Measurements from ENCODE around the gene HEXA.

The HEXA gene

GRCh38 chr15:72334842-72335241 lies 41.0 kb downstream of the HEXA start:
- H3K36me3 Mint-ChIP-seq (ENCODE audit: low read depth), result peaks cover 16% of the 10 kb centered on the region
- H3K27me3 Mint-ChIP-seq (ENCODE audit: low read depth, poor library complexity), result no peaks in the 10 kb centered on the region
- no peaks in the 10 kb centered on the region for H3K9me3 Mint-ChIP-seq
- no peak for DNase-seq
- peaks cover 2% of the 10 kb centered on the region for H3K4me1 Mint-ChIP-seq
- H3K27ac Mint-ChIP-seq, result no peak overlapping the region
- H3K4me3 Mint-ChIP-seq, result no peak overlapping the region
- no peak for TF ChIP-seq CTCF (IDR thresholded peaks at IDR 0.05)

- H3K27ac Mint-ChIP-seq, result no peak overlapping the region
- TF ChIP-seq CTCF (IDR thresholded peaks at IDR 0.05), result no peak
- H3K4me3 Mint-ChIP-seq, result no peak overlapping the region
- no peak for DNase-seq
- H3K27me3 Mint-ChIP-seq (ENCODE audit: low read depth, poor library complexity), result no peaks in the 10 kb centered on the region
- no peaks in the 10 kb centered on the region for H3K4me1 Mint-ChIP-seq
- H3K9me3 Mint-ChIP-seq, result no peaks in the 10 kb centered on the region
- peaks cover 36% of the 10 kb centered on the region for H3K36me3 Mint-ChIP-seq (ENCODE audit: low read depth)
These were observed 44.8 kb downstream of the HEXA start for GRCh38 chr15:72331021-72331420.

- Mint-ChIP-seq H3K36me3 (ENCODE audit: low read depth) (peaks cover 41% of the 10 kb centered on the region), H3K9me3 (peaks cover 15% of the 10 kb centered on the region), H3K4me3 (no peak overlapping the region), H3K27me3 (ENCODE audit: low read depth, poor library complexity) (peaks cover 20% of the 10 kb centered on the region), H3K27ac (no peak overlapping the region), H3K4me1 (peaks cover 16% of the 10 kb centered on the region)
- no peak for TF ChIP-seq CTCF (IDR thresholded peaks at IDR 0.05)
- DNase-seq, result no peak
These were observed 52.1 kb downstream of the HEXA start for GRCh38 chr15:72323752-72324151.

DNA sequence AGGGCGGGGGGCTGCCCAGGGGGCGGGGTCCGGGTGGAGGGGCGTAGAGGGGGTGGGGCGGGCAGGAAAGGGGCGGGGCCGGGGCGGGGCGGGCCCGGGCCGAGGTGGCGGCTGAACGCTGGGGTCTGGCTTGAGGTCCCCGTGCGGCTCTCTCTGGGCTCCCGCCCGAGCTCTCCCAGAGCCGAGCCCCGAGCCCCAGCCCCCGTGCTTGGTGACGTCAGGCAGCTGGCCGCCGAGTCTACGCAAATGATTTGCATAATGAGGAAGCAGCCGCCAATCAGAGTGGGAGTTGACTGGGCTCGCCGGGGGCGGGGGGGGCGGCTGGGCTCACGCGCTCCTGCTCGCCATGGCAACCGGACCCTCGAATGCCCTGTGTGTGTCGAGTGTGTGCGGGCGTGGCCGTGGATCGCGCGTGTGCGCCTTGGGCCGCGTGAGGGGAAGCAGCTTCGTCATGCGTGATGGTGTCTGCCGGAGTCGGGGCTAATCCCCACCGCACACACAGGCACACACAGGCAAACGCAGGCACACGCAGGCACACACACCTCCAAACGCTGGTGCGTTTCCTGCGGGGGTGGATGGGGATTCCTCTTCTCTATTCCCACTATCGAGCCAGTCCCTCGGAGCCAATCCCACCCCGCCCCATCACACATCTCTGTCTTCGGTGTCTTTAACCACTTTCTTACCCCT lies 55.7 kb downstream of the HEXA start, which contains the start of gene CELF6:
TSS of gene CELF6 (minus strand) at position 173 of the 687 bp plus-strand sequence. CDS start 283 bp downstream, outside the sequence.
- DNase-seq, result peak; percentile 95
- peaks cover 53% of the 10 kb centered on the region for H3K27me3 Mint-ChIP-seq (ENCODE audit: low read depth, poor library complexity)

GRCh38 chr15:72319360-72319984 lies 56.3 kb downstream of the HEXA start:
- Mint-ChIP-seq H3K9me3 (peaks cover 12% of the 10 kb centered on the region), H3K27me3 (ENCODE audit: low read depth, poor library complexity) (peaks cover 59% of the 10 kb centered on the region), H3K4me1 (peaks cover 16% of the 10 kb centered on the region), H3K4me3 (peak overlapping the region; percentile 70), H3K27ac (no peak overlapping the region), H3K36me3 (ENCODE audit: low read depth) (peaks cover 12% of the 10 kb centered on the region)
- peak; percentile 97 for DNase-seq
- TF ChIP-seq CTCF (IDR thresholded peaks at IDR 0.05), result no peak

More for the DNA sequence above, 55.7 kb downstream of the HEXA start, which contains the start of gene CELF6:
- Mint-ChIP-seq H3K9me3 (peaks cover 15% of the 10 kb centered on the region), H3K4me3 (peak within 1 kb of the TSS; percentile 81), H3K4me1 (peaks cover 16% of the 10 kb centered on the region), H3K27ac (peak within 1 kb of the TSS; percentile 65), H3K36me3 (ENCODE audit: low read depth) (peaks cover 19% of the 10 kb centered on the region)
- TF ChIP-seq CTCF (IDR thresholded peaks at IDR 0.05), result no peak
